22Rv1 (cell line): Measurements from ENCODE around the gene NID1.

Experiments used
- ZFX ChIP-seq: fragments of 450-650 bp; IDR thresholded peaks from 2 replicates; pipeline ENCODE4 v1.6.1; 2017; ENCODE audit warnings: antibody characterized with exemption, borderline replicate concordance
- TF ChIP-seq, protein P1 (sequence below): fragments of 450-650 bp; IDR thresholded peaks from 2 replicates; pipeline ENCODE4 v1.5.1; 2017; ENCODE audit warnings: mild to moderate bottlenecking

DNA sequence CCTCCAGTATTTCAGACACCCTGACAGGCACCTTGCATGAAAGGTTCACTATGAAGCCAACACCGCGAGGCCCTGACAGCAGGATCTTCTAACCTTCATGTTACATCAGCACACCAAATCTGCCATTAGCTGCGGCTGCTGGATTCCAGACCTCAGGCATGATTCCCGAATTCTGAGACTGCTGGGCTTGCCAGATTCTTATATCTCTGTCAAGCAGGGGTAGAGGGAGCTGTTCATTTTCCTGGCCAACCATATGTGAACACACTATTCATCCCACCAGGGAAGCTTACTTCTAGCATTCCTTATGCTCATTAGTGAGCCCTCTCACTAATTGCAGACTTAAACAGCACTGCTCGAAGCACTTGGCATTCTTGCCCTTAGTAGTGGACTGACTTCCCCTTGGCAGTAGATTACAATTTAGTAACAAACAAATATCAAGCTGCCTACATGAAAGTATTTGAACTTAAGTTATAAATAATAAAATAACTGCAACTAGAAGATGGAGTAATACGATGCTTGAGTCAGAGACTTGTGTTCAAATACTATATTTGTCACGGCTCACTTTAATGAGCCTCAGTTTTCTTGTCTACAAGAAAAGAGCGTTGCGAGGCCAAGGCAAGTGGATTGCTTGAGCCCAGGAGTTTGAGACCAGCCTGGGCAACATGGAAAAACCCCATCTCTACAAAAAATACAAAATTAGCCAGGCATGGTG is 43.3 kb downstream of the NID1 start:
- TF ChIP-seq, protein P1, sequence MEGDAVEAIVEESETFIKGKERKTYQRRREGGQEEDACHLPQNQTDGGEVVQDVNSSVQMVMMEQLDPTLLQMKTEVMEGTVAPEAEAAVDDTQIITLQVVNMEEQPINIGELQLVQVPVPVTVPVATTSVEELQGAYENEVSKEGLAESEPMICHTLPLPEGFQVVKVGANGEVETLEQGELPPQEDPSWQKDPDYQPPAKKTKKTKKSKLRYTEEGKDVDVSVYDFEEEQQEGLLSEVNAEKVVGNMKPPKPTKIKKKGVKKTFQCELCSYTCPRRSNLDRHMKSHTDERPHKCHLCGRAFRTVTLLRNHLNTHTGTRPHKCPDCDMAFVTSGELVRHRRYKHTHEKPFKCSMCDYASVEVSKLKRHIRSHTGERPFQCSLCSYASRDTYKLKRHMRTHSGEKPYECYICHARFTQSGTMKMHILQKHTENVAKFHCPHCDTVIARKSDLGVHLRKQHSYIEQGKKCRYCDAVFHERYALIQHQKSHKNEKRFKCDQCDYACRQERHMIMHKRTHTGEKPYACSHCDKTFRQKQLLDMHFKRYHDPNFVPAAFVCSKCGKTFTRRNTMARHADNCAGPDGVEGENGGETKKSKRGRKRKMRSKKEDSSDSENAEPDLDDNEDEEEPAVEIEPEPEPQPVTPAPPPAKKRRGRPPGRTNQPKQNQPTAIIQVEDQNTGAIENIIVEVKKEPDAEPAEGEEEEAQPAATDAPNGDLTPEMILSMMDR = no peak
- no peak for TF ChIP-seq ZFX
